Measurements from ENCODE around the gene ZSWIM8.

GRCh38 chr10:73768881-73769280, 16.5 kb upstream of the ZSWIM8 start:
- no peak for TF ChIP-seq POLR2A (IDR thresholded peaks at IDR 0.05)
- no peak for TF ChIP-seq CTCF (IDR thresholded peaks at IDR 0.05)
